Esophagus (tissue), 2 donors: ENCODE results near the gene HBE1. TPM values are rescaled to one million over a fixed set of nuclear protein-coding genes. Genes with fewer than 3 reads are reported as not detected.
"Not testable (repeated sequence)": the region's sequence is repeated elsewhere in the genome, so short reads cannot be mapped to it uniquely, and the experiment has no call there.

Source experiments
- H3K27ac ChIP-seq, 2 donors: one replicate each; pipeline ENCODE4 v1.5.1; 2013; ENCODE audit warnings: low read depth in 2 of 2, mild to moderate bottlenecking in 2 of 2, inconsistent platforms in 1 of 2, low read length in 1 of 2, moderate library complexity in 1 of 2
- H3K27me3 ChIP-seq, 2 donors: one replicate each; pipeline ENCODE4 v1.6.1; 2013; ENCODE audit warnings: low read length in 2 of 2, control low read depth in 1 of 2, mild to moderate bottlenecking in 1 of 2; ENCODE audit not compliant: insufficient read depth in 2 of 2, control insufficient read depth in 1 of 2
- H3K36me3 ChIP-seq, 2 donors: one replicate each; pipeline ENCODE4 v1.6.1; 2013; ENCODE audit warnings: low read length in 1 of 2; ENCODE audit not compliant: control insufficient read depth in 2 of 2, insufficient read depth in 2 of 2
- H3K4me1 ChIP-seq, 2 donors: one replicate each; pipeline ENCODE4 v1.6.1; 2013; ENCODE audit warnings: low read length in 1 of 2; ENCODE audit not compliant: control insufficient read depth in 2 of 2, insufficient read depth in 2 of 2
- H3K4me3 ChIP-seq, 2 donors: one replicate each; pipeline ENCODE4 v1.5.1; 2013; ENCODE audit warnings: low read length in 2 of 2, mild to moderate bottlenecking in 2 of 2, low read depth in 1 of 2, moderate library complexity in 1 of 2
- H3K9me3 ChIP-seq, 2 donors: one replicate each; pipeline ENCODE4 v1.6.1; 2013; ENCODE audit warnings: mild to moderate bottlenecking in 2 of 2, low read depth in 1 of 2, low read length in 1 of 2, moderate library complexity in 1 of 2; ENCODE audit not compliant: control insufficient read depth in 2 of 2, insufficient read depth in 1 of 2
- WGBS, 2 donors: extraction: QIAGEN DNeasy Blood & Tissue Kit; methylation state at CpG; one replicate each; pipeline ENCODE4 v1.1.7; 2013; 5-methylcytosine and 5-hydroxymethylcytosine counted together
- polyA plus RNA-seq, 2 donors: library from polyadenylated mRNA; stranded (reverse); fragments of 200-250 nt; gene quantifications; one replicate each; pipeline ENCODE4 v1.2.3, GENCODE V29; 2013
- donor health status: healthy with polysubstance abuse.
- donor health status: Bipolar disorder and iron deficiency.

HBE1 gene
- polyA plus RNA-seq, 2 donors, result not detected

DNA sequence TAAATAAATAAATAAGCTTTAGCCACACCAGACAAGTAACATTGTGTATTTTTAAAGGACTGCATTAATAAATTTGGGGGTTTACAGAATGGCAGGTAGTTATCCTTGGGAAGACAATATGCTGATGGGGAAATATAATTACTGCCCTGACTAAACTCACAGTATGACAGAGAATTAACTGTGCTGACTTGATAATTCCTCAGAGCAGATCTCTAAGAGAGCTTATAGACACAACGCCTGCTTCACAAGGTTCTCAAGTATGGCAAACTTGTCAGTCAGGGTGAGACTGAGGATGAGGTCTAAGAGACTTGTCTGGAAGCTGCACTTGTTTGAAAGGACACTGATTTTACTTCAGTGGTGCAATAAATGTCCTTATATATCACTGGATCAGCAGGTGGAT, 28.7 kb upstream of the HBE1 start:
- Histone ChIP-seq H3K36me3 (no peaks in the 10 kb centered on the region), H3K27ac (no peak overlapping the region), H3K4me1 (no peaks in the 10 kb centered on the region), H3K4me3 (no peak overlapping the region), H3K9me3 (no peaks in the 10 kb centered on the region), H3K27me3 (no peaks in the 10 kb centered on the region)
- 28 to 67% methylated on average over 1 of the region's 1 CpG for WGBS, 2 donors

DNA sequence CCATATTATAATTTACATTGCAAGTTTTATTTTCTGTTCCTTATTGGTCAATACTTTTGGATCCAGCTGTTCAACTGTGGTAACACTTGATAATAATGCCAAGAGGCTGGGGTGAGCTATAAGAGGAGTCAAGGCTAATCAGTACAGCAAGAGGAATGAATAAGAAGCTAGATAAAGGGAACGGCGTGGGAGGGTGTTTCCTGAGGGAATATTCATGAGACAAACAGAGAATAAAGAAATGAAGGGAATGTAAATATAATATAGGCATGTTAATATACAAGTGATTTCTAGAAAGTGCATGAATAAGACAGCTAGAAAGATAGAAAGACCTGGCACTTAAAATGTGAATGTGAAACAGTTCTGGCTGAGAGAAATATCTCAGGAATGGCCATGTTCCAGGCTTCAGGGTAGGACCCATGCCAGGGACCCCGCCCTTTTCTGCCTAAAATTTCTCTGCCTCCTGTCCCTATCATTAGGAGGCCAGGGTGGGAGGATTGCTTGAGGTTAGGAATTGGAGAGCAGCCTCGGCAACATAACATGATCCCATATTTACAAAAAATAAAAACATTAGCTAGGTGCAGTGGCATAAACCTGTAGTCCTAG, 28.1 kb upstream of the HBE1 start:
- Histone ChIP-seq H3K9me3 (no peaks in the 10 kb centered on the region), H3K27me3 (no peaks in the 10 kb centered on the region), H3K4me3 (no peak overlapping the region), H3K4me1 (no peaks in the 10 kb centered on the region), H3K36me3 (no peaks in the 10 kb centered on the region), H3K27ac (no peak overlapping the region)
- 58 to 67% methylated on average over 4 of the region's 4 CpGs for WGBS, 2 donors

DNA sequence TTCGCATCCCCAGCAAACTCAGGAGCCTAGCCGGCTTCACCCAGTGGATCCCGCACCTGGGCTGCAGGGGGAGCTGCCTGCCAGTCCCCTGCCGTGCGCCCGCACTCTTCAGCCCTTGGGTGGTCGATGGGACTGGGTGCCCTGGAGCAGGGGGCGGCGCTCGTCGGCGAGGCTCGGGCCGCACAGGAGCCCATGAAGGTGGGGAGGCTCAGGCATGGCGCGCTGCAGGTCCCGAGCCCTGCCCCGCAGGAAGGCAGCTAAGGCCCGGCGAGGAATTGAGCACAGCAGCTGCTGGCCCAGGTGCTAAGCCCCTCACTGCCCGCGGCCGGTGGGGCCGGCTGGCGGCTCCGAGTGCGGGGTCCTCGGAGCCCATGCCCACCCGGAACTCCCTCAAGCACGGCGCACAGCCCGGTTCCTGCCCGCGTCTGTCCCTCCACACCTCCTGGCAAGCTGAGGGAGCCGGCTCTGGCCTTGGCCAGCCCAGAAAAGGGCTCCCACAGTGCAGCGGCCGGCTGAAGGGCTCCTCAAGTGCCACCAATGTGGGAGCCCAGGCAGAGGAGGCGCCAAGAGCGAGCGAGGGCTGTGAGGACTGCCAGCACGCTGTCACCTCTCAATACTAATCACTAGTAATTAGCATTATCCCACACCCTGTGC, 24.7 kb upstream of the HBE1 start:
- H3K27ac ChIP-seq, H3K9me3 ChIP-seq, H3K4me3 ChIP-seq, H3K4me1 ChIP-seq, H3K27me3 ChIP-seq, H3K36me3 ChIP-seq: not testable (repeated sequence)
- 90 to 93% methylated on average over 35 to 41 of the region's 41 CpGs for WGBS, 2 donors

DNA sequence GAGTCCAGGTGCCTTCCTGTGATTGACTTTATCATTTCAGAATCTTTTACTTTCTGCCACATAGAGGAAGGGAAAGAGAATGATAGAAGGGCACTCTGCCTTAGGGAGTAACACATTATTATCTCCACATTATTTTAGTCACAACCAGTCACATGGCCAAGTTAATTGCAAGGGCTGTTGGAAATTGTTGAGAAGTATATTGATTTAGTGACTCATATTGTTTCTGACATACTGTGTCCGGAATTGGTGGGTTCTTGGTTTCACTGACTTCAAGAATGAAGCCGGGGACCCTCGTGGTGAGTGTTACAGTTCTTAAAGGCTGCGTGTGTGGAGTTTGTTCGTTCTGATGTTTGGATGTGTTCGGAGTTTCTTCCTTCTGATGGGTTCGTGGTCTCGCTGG, 23.3 kb upstream of the HBE1 start:
- Histone ChIP-seq H3K9me3 (no peaks in the 10 kb centered on the region), H3K36me3 (no peaks in the 10 kb centered on the region), H3K27me3 (no peaks in the 10 kb centered on the region), H3K27ac (no peak overlapping the region), H3K4me1 (no peaks in the 10 kb centered on the region), H3K4me3 (no peak overlapping the region)
- WGBS, 2 donors, result 89 to 91% methylated on average over 8 of the region's 8 CpGs

DNA sequence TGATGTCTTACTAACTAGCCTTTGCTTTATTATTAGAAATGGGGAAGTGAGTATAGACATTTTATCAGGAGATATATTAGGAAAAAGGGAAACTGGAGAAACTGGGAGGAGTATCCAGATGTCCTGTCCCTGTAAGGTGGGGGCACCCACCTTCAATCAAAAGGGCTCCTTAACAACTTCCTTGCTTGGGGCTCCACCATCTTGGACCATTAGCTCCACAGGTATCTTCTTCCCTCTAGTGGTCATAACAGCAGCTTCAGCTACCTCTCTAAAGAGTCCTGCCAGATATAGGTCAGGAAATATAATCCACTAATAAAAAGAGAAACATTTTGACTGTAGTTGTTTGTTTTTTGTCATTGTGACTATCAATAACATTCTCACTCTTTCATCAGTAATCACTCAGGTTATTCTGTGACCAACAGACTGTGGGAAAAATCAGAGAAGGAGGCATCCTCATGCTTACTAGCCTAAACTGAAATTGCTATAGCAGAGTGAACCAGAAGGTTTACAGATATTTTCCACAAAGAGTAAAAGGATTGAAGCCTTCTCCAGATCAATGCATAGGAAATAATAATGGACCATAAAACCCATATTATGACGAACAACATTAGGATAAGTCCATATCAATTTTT, 21.6 kb upstream of the HBE1 start:
- no peak overlapping the region for H3K4me3 ChIP-seq
- no peak overlapping the region for H3K27ac ChIP-seq
- 75 to 81% methylated on average over 1 of the region's 1 CpG for WGBS, 2 donors
- H3K36me3 ChIP-seq, result no peaks in the 10 kb centered on the region
- no peaks in the 10 kb centered on the region for H3K27me3 ChIP-seq
- no peaks in the 10 kb centered on the region for H3K9me3 ChIP-seq
- no peaks in the 10 kb centered on the region for H3K4me1 ChIP-seq

DNA sequence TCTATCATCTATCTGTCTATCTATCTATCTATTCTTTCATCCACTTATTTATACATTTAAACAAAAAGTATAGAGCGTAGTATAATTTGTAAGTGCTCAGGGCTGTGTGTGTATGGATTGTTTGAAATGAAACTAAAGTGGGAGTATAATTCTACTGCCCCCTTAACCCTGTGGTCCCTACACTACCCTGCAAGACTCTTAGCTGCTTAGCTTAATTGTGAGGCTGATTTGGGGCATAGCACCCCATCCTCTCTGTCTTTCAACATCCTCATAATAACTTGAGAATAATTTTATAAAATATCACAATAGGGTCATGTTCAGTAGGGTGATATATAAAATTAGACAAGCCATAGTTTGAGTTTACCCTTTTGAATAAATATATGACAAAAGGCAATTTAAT, 20.4 kb upstream of the HBE1 start:
- Histone ChIP-seq H3K27ac (no peak overlapping the region), H3K4me1 (no peaks in the 10 kb centered on the region), H3K36me3 (no peaks in the 10 kb centered on the region), H3K9me3 (peaks cover 0 to 2% of the 10 kb centered on the region in 2 donors), H3K27me3 (no peaks in the 10 kb centered on the region), H3K4me3 (no peak overlapping the region)
- WGBS, 2 donors, result 84 to 97% methylated on average over 1 of the region's 1 CpG

DNA sequence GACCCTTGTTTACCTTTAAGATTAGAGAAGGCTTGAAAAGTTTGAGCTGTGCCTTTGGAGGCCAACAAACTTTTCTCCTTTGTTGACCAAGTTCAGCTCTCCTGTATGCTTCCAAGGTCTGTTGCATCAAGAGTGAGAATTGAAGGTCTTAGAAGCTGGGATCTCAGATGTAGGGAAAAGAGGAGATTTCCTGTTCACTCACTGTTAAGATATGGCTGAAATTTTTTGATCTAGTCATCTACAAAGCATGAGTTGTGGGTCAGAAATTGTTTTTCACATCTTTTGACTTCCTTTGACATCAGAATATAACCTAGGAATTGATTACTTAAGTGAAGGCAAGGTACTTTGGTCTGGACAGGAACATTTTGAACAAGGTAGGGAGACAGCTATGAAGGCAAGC, 20.0 kb upstream of the HBE1 start:
- Histone ChIP-seq H3K4me3 (no peak overlapping the region), H3K27me3 (no peaks in the 10 kb centered on the region), H3K27ac (no peak overlapping the region), H3K4me1 (no peaks in the 10 kb centered on the region), H3K36me3 (no peaks in the 10 kb centered on the region), H3K9me3 (peaks cover 0 to 2% of the 10 kb centered on the region in 2 donors)

DNA sequence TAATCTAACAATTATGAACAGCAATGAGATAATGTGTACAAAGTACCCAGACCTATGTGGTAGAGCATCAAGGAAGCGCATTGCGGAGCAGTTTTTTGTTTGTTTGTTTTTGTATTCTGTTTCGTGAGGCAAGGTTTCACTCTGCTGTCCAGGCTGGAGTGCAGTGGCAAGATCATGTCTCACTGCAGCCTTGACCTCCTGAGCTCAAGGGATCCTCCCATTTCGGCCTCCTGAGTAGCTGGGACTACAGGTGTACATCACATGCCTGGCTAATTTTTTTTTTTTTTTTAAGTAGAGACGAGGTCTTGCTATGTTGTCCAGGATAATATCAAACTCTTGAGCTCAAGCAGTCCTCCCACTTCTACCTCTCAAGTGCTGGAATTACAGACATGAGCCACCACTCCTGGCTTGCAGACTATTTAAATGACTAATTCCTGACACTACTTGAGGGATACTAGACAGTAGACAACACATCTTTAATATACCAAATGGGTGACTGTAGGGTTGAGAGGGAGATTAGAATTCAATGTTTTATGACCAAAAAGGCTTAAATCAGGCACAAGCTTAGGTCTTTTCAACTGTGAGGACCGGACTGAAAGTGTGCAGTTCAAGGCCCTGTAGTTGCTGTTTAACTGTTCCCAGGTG, 19.3 kb upstream of the HBE1 start:
- Histone ChIP-seq H3K4me1 (no peaks in the 10 kb centered on the region), H3K36me3 (no peaks in the 10 kb centered on the region), H3K9me3 (peaks cover 0 to 2% of the 10 kb centered on the region in 2 donors), H3K27ac (no peak overlapping the region), H3K27me3 (no peaks in the 10 kb centered on the region), H3K4me3 (no peak overlapping the region)
- WGBS, 2 donors, result 79 to 82% methylated on average over 6 of the region's 6 CpGs

DNA sequence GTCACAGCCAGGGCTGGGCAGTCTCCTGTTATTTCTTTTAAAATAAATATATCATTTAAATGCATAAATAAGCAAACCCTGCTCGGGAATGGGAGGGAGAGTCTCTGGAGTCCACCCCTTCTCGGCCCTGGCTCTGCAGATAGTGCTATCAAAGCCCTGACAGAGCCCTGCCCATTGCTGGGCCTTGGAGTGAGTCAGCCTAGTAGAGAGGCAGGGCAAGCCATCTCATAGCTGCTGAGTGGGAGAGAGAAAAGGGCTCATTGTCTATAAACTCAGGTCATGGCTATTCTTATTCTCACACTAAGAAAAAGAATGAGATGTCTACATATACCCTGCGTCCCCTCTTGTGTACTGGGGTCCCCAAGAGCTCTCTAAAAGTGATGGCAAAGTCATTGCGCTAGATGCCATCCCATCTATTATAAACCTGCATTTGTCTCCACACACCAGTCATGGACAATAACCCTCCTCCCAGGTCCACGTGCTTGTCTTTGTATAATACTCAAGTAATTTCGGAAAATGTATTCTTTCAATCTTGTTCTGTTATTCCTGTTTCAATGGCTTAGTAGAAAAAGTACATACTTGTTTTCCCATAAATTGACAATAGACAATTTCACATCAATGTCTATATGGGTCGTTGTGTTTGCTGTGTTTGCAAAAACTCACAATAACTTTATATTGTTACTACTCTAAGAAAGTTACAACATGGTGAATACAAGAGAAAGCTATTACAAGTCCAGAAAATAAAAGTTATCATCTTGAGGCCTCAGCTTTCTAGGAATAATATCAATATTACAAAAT, 18.6 kb upstream of the HBE1 start:
- Histone ChIP-seq H3K9me3 (peaks cover 0 to 2% of the 10 kb centered on the region in 2 donors), H3K27ac (no peak overlapping the region), H3K4me1 (no peaks in the 10 kb centered on the region), H3K36me3 (no peaks in the 10 kb centered on the region), H3K4me3 (no peak overlapping the region), H3K27me3 (no peaks in the 10 kb centered on the region)
- WGBS, 2 donors, result 72 to 75% methylated on average over 7 of the region's 7 CpGs
